Vein endothelial cell (primary cell): ENCODE data around the gene CTRB1. TPM values are rescaled to one million over a fixed set of nuclear protein-coding genes. Genes with fewer than 3 reads are reported as not detected.

ENCODE experiments used
- total RNA-seq: library from RNA; depleted of rRNA; stranded (reverse); fragments of >200 nt; gene quantifications from 2 replicates; pipeline ENCODE4 v1.2.3, GENCODE V29; 2012

Gene CTRB1
- not detected in 2 replicates for total RNA-seq

GRCh38 chr16:75218256-75219076, at the start of gene CTRB1:
CTRB1 (plus strand) TSS chr16:75218988; CDS start chr16:75219008, 20 bp downstream.

GRCh38 chr16:75206749-75207451, 11.9 kb upstream of the CTRB1 start, which contains the start of gene CTRB2:
CTRB2 (minus strand) TSS chr16:75207161; CDS start chr16:75207141, 20 bp downstream.

GRCh38 chr16:75251280-75252048, 32.7 kb downstream of the CTRB1 start, which contains the start of gene BCAR1:
BCAR1 (minus strand) TSS chr16:75251624; CDS start chr16:75251482, 142 bp downstream.

Other genes starting within 250 kb of the CTRB1 start
- 15.8 and 20.6 TPM in 2 replicates for gene WDR59, start 233.9 kb upstream of the CTRB1 start, total RNA-seq
- gene ZNRF1, start 220.0 kb upstream of the CTRB1 start, total RNA-seq = 33.4 and 42.8 TPM in 2 replicates
- 0.29 and 0.98 TPM in 2 replicates for gene LDHD, start 102.2 kb upstream of the CTRB1 start, total RNA-seq
- gene ZFP1, start 70.5 kb upstream of the CTRB1 start, total RNA-seq = 10.8 and 13.9 TPM in 2 replicates
- not detected in 2 replicates for gene CTRB2, start 11.8 kb upstream of the CTRB1 start, total RNA-seq
- gene BCAR1, start 32.6 kb downstream of the CTRB1 start, total RNA-seq = 232 and 361 TPM in 2 replicates
- gene CFDP1, start 214.5 kb downstream of the CTRB1 start, total RNA-seq = 53.9 and 80.9 TPM in 2 replicates
- gene TMEM170A, start 245.7 kb downstream of the CTRB1 start, total RNA-seq = 25.2 and 26.1 TPM in 2 replicates